Rectal smooth muscle tissue (tissue), 1 donor: Measurements from ENCODE around the gene CRMP1.
"Not testable (repeated sequence)": the region's sequence is repeated elsewhere in the genome, so short reads cannot be mapped to it uniquely, and the experiment has no call there.

Source experiments
- H3K27ac ChIP-seq: one replicate; pipeline ENCODE4 v1.7.0; 2013; ENCODE audit warnings: low read depth, low read length, inconsistent platforms
- H3K27me3 ChIP-seq: one replicate; pipeline ENCODE4 v1.7.0; 2013; ENCODE audit warnings: low read length; ENCODE audit not compliant: control insufficient read depth, insufficient read depth
- H3K36me3 ChIP-seq: one replicate; pipeline ENCODE4 v1.7.0; 2013; ENCODE audit warnings: low read length; ENCODE audit not compliant: control insufficient read depth, insufficient read depth
- H3K4me1 ChIP-seq: one replicate; pipeline ENCODE4 v1.7.0; 2013; ENCODE audit warnings: low read length; ENCODE audit not compliant: control insufficient read depth, insufficient read depth
- H3K4me3 ChIP-seq: one replicate; pipeline ENCODE4 v1.7.0; 2013; ENCODE audit warnings: low read length
- H3K9ac ChIP-seq: one replicate; pipeline ENCODE4 v1.7.0; 2013; ENCODE audit warnings: low read length

CRMP1 gene

GRCh38 chr4:5857199-5857598, 35.7 kb downstream of the CRMP1 start:
- H3K27ac ChIP-seq, result no peak overlapping the region
- H3K36me3 ChIP-seq, result no peaks in the 10 kb centered on the region
- H3K4me1 ChIP-seq, result no peaks in the 10 kb centered on the region
- no peak overlapping the region for H3K9ac ChIP-seq
- no peaks in the 10 kb centered on the region for H3K27me3 ChIP-seq
- H3K4me3 ChIP-seq, result no peak overlapping the region

GRCh38 chr4:5856362-5856761, 36.5 kb downstream of the CRMP1 start:
- H3K9ac ChIP-seq, H3K4me3 ChIP-seq, H3K27ac ChIP-seq, H3K27me3 ChIP-seq, H3K36me3 ChIP-seq, H3K4me1 ChIP-seq: not testable (repeated sequence)

GRCh38 chr4:5854929-5855328, 38.0 kb downstream of the CRMP1 start:
- no peaks in the 10 kb centered on the region for H3K36me3 ChIP-seq

GRCh38 chr4:5852523-5853202, 40.2 kb downstream of the CRMP1 start:
- Histone ChIP-seq H3K9ac (no peak overlapping the region), H3K27me3 (no peaks in the 10 kb centered on the region), H3K27ac (no peak overlapping the region), H3K4me3 (no peak overlapping the region), H3K4me1 (no peaks in the 10 kb centered on the region), H3K36me3 (no peaks in the 10 kb centered on the region)

More at GRCh38 chr4:5854929-5855328, 38.0 kb downstream of the CRMP1 start:
- Histone ChIP-seq H3K4me1 (no peaks in the 10 kb centered on the region), H3K27ac (no peak overlapping the region), H3K9ac (no peak overlapping the region), H3K27me3 (no peaks in the 10 kb centered on the region), H3K4me3 (no peak overlapping the region)

- no peak overlapping the region for H3K4me3 ChIP-seq
- H3K36me3 ChIP-seq, result no peaks in the 10 kb centered on the region
- H3K27ac ChIP-seq, result no peak overlapping the region
- no peak overlapping the region for H3K9ac ChIP-seq
- no peaks in the 10 kb centered on the region for H3K27me3 ChIP-seq
- H3K4me1 ChIP-seq, result no peaks in the 10 kb centered on the region
These were observed 41.1 kb downstream of the CRMP1 start for GRCh38 chr4:5851637-5852301.

- Histone ChIP-seq H3K9ac (no peak overlapping the region), H3K27me3 (no peaks in the 10 kb centered on the region), H3K36me3 (no peaks in the 10 kb centered on the region), H3K4me1 (peaks cover 5% of the 10 kb centered on the region), H3K27ac (peak overlapping the region; percentile 11), H3K4me3 (no peak overlapping the region)
These were observed 47.6 kb downstream of the CRMP1 start for GRCh38 chr4:5845035-5845905.

- Histone ChIP-seq H3K4me1 (peaks cover 5% of the 10 kb centered on the region), H3K27me3 (no peaks in the 10 kb centered on the region), H3K36me3 (no peaks in the 10 kb centered on the region), H3K4me3 (no peak overlapping the region), H3K27ac (peak overlapping the region; percentile 44), H3K9ac (no peak overlapping the region)
These were observed 49.0 kb downstream of the CRMP1 start for GRCh38 chr4:5843573-5844530.

- no peaks in the 10 kb centered on the region for H3K36me3 ChIP-seq
- no peak overlapping the region for H3K27ac ChIP-seq
- H3K4me1 ChIP-seq, result peaks cover 5% of the 10 kb centered on the region
- H3K4me3 ChIP-seq, result no peak overlapping the region
- H3K27me3 ChIP-seq, result no peaks in the 10 kb centered on the region
- H3K9ac ChIP-seq, result no peak overlapping the region
These were observed 50.4 kb downstream of the CRMP1 start for GRCh38 chr4:5842456-5842855.

GRCh38 chr4:5839751-5840674, 52.9 kb downstream of the CRMP1 start:
- no peak overlapping the region for H3K9ac ChIP-seq
- H3K27me3 ChIP-seq, result no peaks in the 10 kb centered on the region
- H3K27ac ChIP-seq, result peak overlapping the region; percentile 62
- H3K4me1 ChIP-seq, result peaks cover 5% of the 10 kb centered on the region
- H3K4me3 ChIP-seq, result no peak overlapping the region
- H3K36me3 ChIP-seq, result no peaks in the 10 kb centered on the region

GRCh38 chr4:5839332-5839731, 53.6 kb downstream of the CRMP1 start:
- no peaks in the 10 kb centered on the region for H3K36me3 ChIP-seq
- peak overlapping the region; percentile 62 for H3K27ac ChIP-seq
- no peaks in the 10 kb centered on the region for H3K27me3 ChIP-seq
- H3K4me3 ChIP-seq, result no peak overlapping the region
- H3K9ac ChIP-seq, result no peak overlapping the region
- H3K4me1 ChIP-seq, result peaks cover under 1% of the 10 kb centered on the region

GRCh38 chr4:5837483-5837882, 55.4 kb downstream of the CRMP1 start:
- not testable (repeated sequence) for H3K36me3 ChIP-seq, H3K4me1 ChIP-seq, H3K27ac ChIP-seq, H3K27me3 ChIP-seq, H3K9ac ChIP-seq, H3K4me3 ChIP-seq
